Measurements from ENCODE around the gene RUNX3.

DNA sequence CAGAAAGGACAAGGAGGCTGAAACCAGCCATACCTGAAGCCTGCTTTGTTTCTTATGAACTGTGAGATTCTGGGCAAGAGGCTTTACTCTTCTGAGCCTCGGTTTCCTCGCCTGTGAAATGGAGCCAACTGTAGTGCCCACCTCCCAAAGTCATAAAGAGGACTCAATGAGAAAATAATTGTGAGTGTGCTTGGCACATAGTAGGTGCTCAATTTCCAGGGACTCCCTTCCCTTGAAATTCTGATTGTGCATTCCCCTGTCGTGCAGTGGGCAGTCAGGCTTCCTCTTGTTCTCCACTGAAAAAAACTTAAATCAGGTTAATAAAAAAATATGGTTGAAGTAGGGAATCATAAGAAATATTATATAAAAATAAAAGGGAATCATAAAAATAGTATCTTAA, 37.5 kb upstream of the RUNX3 start:
- TF ChIP-seq, protein P1, sequence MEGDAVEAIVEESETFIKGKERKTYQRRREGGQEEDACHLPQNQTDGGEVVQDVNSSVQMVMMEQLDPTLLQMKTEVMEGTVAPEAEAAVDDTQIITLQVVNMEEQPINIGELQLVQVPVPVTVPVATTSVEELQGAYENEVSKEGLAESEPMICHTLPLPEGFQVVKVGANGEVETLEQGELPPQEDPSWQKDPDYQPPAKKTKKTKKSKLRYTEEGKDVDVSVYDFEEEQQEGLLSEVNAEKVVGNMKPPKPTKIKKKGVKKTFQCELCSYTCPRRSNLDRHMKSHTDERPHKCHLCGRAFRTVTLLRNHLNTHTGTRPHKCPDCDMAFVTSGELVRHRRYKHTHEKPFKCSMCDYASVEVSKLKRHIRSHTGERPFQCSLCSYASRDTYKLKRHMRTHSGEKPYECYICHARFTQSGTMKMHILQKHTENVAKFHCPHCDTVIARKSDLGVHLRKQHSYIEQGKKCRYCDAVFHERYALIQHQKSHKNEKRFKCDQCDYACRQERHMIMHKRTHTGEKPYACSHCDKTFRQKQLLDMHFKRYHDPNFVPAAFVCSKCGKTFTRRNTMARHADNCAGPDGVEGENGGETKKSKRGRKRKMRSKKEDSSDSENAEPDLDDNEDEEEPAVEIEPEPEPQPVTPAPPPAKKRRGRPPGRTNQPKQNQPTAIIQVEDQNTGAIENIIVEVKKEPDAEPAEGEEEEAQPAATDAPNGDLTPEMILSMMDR (IDR thresholded peaks at IDR 0.05) = no peak
- no peak for TF ChIP-seq RCOR1 (IDR thresholded peaks at IDR 0.05; ENCODE audit: low read length)
- no peak for TF ChIP-seq JUND (IDR thresholded peaks at IDR 0.05)
- TF ChIP-seq POLR2AphosphoS5 (IDR thresholded peaks at IDR 0.05; ENCODE audit: low read depth, low read length) = no peak
